Activated CD4-positive, alpha-beta T cell treated with anti-CD3 and anti-CD28 coated beads for 36 hours (primary cell): ENCODE results near the gene ZNF620. TPM values are rescaled to one million over a fixed set of nuclear protein-coding genes. Genes with fewer than 3 reads are reported as not detected.

Source experiments
- ATAC-seq: fragments of 200-7000 bp; cut with Tn5 transposase; one replicate; pipeline ENCODE4 v1.10.0; 2021; ENCODE audit warnings: mild to moderate bottlenecking, moderate library complexity
- CTCF ChIA-PET: fragments of 350-600 bp; sonication (Branson Sonifier 250); formaldehyde crosslinking; loops from one replicate; lab custom pipeline; 2021; ENCODE audit warnings: antibody characterized with exemption; lab: Charles Lee
- POLR2A ChIA-PET: fragments of 350-600 bp; sonication (Branson Sonifier 250); formaldehyde crosslinking; loops from one replicate; lab custom pipeline; 2021; ENCODE audit warnings: antibody characterized with exemption, inconsistent platforms; lab: Charles Lee
- DNase-seq: peaks from one replicate; pipeline ENCODE4 v3.0.0-alpha.2; 2020
- H3K27ac Mint-ChIP-seq: one replicate; pipeline ENCODE4 v1.8.0; 2021; ENCODE audit warnings: mixed read lengths
- H3K27me3 Mint-ChIP-seq: one replicate; pipeline ENCODE4 v1.8.0; 2021; ENCODE audit warnings: mixed read lengths
- H3K36me3 Mint-ChIP-seq: one replicate; pipeline ENCODE4 v1.8.0; 2021; ENCODE audit warnings: low read depth, mixed read lengths
- H3K4me1 Mint-ChIP-seq: one replicate; pipeline ENCODE4 v1.8.0; 2021; ENCODE audit warnings: mixed read lengths
- H3K4me3 Mint-ChIP-seq: one replicate; pipeline ENCODE4 v1.8.0; 2021; ENCODE audit warnings: mild to moderate bottlenecking, moderate library complexity, mixed read lengths
- H3K9me3 Mint-ChIP-seq: one replicate; pipeline ENCODE4 v1.8.0; 2021; ENCODE audit warnings: low read depth, mixed read lengths
- intact Hi-C, 2 experiments: fragments of 100-400 bp; cut with DNase I in 1 of 2; cut with micrococcal nuclease in 1 of 2; formaldehyde crosslinking; loops; one replicate each; pipeline versions ENCODE4 v1.14.2 to v1.15.1; 2022 to 2024; cut with DNase I, micrococcal nuclease
- total RNA-seq, 2 experiments: library from RNA; stranded (reverse); gene quantifications; one replicate each; pipeline ENCODE4 v1.2.3, GENCODE V29; 2021

Gene ZNF620
- total RNA-seq, 2 experiments from 2014 or later: 3.8 to 3.9 TPM

GRCh38 chr3:40465111-40465407 lies 40.8 kb upstream of the ZNF620 start:
- Mint-ChIP-seq H3K9me3 (no peaks in the 10 kb centered on the region), H3K4me1 (peaks cover 28% of the 10 kb centered on the region), H3K36me3 (peaks cover 56% of the 10 kb centered on the region), H3K27me3 (no peaks in the 10 kb centered on the region), H3K4me3 (no peak overlapping the region), H3K27ac (peak overlapping the region; percentile 44)
- intact Hi-C loops: no loop called here
- CTCF ChIA-PET: interaction anchor here (0.9 kb wide), 1 partner anchor 10 kb away, joined by 3 read pairs; no protein-coding TSS in a partner anchor
- POLR2A ChIA-PET: interaction anchor here (1.0 kb wide), 1 partner anchor 12 kb away, joined by 3 read pairs; the partner anchor contains the start of gene ZNF619
- ATAC-seq (no peak), DNase-seq (no peak)

GRCh38 chr3:40465456-40465855 lies 40.4 kb upstream of the ZNF620 start:
- no peaks in the 10 kb centered on the region for H3K9me3 Mint-ChIP-seq
- no peak for DNase-seq
- intact Hi-C loops: no loop called here
- peak overlapping the region; percentile 44 for H3K27ac Mint-ChIP-seq
- CTCF ChIA-PET: interaction anchor here (0.9 kb wide), 1 partner anchor 10 kb away, joined by 3 read pairs; no protein-coding TSS in a partner anchor
- POLR2A ChIA-PET: interaction anchor here (1.0 kb wide), 1 partner anchor 12 kb away, joined by 3 read pairs; the partner anchor contains the start of gene ZNF619
- ATAC-seq: no peak
- H3K36me3 Mint-ChIP-seq: peaks cover 52% of the 10 kb centered on the region
- H3K4me3 Mint-ChIP-seq: no peak overlapping the region
- H3K27me3 Mint-ChIP-seq: no peaks in the 10 kb centered on the region
- H3K4me1 Mint-ChIP-seq: peaks cover 24% of the 10 kb centered on the region

GRCh38 chr3:40468018-40468417 lies 37.8 kb upstream of the ZNF620 start:
- POLR2A ChIA-PET: no interaction called here
- CTCF ChIA-PET: no interaction called here
- no peak for ATAC-seq

DNA sequence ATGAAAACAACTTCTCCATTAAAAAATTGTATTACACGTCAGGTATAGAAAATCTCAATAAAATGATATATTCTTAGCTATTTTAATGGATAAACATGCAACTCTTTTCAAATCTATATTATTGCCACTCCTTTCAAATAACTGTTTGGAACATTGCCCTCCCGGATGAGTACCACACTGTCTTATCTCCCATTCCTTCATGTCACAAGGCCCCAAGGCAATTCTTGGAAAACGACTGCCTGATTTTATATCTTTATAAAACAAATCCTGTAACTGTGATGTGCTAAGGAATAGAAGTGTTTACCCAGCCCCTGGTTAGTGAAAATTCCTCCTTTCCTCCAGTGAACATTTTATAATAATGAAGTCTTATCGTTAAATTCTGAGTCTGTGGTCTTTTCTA lies 35.1 kb upstream of the ZNF620 start:
- DNase-seq (no peak), ATAC-seq (no peak)
- intact Hi-C loops: no loop called here
- Mint-ChIP-seq H3K36me3 (peaks cover 10% of the 10 kb centered on the region), H3K4me1 (no peaks in the 10 kb centered on the region), H3K9me3 (no peaks in the 10 kb centered on the region), H3K27me3 (no peaks in the 10 kb centered on the region), H3K27ac (no peak overlapping the region), H3K4me3 (no peak overlapping the region)
- CTCF ChIA-PET: interaction anchor here (1.5 to 1.6 kb wide), 2 partner anchors 144 to 279 kb away, joined by 3 to 5 read pairs; no protein-coding TSS in a partner anchor
- POLR2A ChIA-PET: no interaction called here

More at GRCh38 chr3:40468018-40468417, 37.8 kb upstream of the ZNF620 start:
- H3K9me3 Mint-ChIP-seq: no peaks in the 10 kb centered on the region
- DNase-seq: no peak
- H3K4me1 Mint-ChIP-seq: peaks cover 11% of the 10 kb centered on the region
- no peaks in the 10 kb centered on the region for H3K27me3 Mint-ChIP-seq
- H3K36me3 Mint-ChIP-seq: peaks cover 32% of the 10 kb centered on the region
- H3K4me3 Mint-ChIP-seq: no peak overlapping the region
- H3K27ac Mint-ChIP-seq: no peak overlapping the region
- intact Hi-C loops: no loop called here

DNA sequence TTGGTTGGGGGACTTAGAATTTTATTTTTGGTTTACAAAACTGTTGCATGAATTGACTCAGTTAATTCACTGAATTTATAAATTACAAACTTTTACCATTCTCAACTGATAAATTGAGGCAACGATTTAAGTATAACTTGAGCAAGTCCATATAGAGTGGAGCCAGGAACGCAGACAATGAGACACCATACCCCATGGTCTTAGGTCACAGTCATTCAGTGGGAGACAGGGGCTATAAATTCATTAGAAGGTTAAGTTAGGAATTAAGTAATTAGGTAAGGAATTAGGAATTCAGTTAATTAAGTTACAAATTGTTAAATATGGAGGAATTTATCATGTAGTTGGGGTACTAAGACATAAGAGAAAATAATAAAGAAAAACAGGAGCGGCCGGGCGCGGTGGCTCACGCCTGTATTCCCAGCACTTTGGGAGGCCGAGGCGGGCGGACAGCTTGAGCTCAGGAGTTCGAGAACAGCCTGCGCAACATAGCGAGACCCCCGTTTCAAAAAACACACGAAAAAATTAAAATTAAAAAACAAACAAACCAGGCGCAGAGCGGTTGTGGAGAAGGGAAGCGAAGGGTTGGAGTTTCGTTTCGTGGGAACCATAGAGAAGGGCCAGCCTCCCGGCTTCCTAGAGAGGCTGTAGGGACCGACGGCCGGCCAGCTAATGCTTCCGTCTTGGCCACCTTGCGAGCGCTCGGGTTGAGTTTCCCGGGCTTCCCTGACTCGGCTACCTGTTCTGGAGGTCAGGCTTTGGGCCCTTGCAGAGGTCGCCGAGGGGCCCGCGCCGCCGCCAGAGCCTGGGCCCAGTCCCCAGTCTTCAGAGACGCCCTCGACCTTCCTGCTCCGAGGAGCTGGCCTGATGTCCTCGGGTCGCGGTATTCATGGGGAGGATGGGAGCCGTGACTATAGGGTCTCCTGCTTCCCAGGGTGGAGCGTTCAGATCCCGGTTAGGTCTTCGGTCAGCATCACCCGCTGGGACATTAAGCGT lies 29.1 kb upstream of the ZNF620 start, which contains the start of gene ZNF619:
Gene ZNF619 (plus strand): TSS at position 645 of the 993 bp plus-strand sequence. CDS start 858 bp downstream, outside the sequence.
- Mint-ChIP-seq H3K27me3 (no peaks in the 10 kb centered on the region), H3K4me1 (peaks cover 15% of the 10 kb centered on the region), H3K36me3 (peaks cover 7% of the 10 kb centered on the region), H3K9me3 (no peaks in the 10 kb centered on the region), H3K27ac (peak within 1 kb of the TSS; percentile 83), H3K4me3 (peak within 1 kb of the TSS; percentile 80)
- intact Hi-C loops: loop anchor here (1.0 to 5.0 kb wide), 5 partner anchors 19 to 48 kb away; partner anchors contain the start of genes ZNF621 (in 2 of the 2) and RPL14 (in 1 of the 2)
- DNase-seq (peak; percentile 64), ATAC-seq (peak; percentile 79)
- ChIA-PET CTCF (interaction anchor here (0.7 to 1.6 kb wide), 2 partner anchors 24 to 29 kb away, joined by 3 to 4 read pairs; partner anchors contain the start of gene ZNF620), POLR2A (interaction anchor here (0.9 to 1.1 kb wide), 2 partner anchors 11 to 49 kb away, joined by 3 to 4 read pairs; no protein-coding TSS in a partner anchor)

GRCh38 chr3:40477666-40478065 lies 28.2 kb upstream of the ZNF620 start:
- Mint-ChIP-seq H3K27me3 (no peaks in the 10 kb centered on the region), H3K36me3 (peaks cover 13% of the 10 kb centered on the region), H3K9me3 (no peaks in the 10 kb centered on the region), H3K27ac (peak overlapping the region; percentile 83), H3K4me3 (peak overlapping the region; percentile 80), H3K4me1 (peaks cover 20% of the 10 kb centered on the region)
- DNase-seq: no peak
- POLR2A ChIA-PET: interaction anchor here (0.8 to 1.4 kb wide), 4 partner anchors 12 to 48 kb away, joined by 3 to 4 read pairs (median 4); partner anchors contain the start of gene RPL14
- ATAC-seq: no peak
- CTCF ChIA-PET: interaction anchor here (1.0 to 1.6 kb wide), 3 partner anchors 9 to 28 kb away, joined by 3 to 4 read pairs (median 4); partner anchors contain the start of gene ZNF620
- intact Hi-C loops: loop anchor here (1.0 to 5.0 kb wide), 5 partner anchors 20 to 47 kb away; partner anchors contain the start of genes ZNF621 (in 2 of the 2) and RPL14 (in 1 of the 2)

DNA sequence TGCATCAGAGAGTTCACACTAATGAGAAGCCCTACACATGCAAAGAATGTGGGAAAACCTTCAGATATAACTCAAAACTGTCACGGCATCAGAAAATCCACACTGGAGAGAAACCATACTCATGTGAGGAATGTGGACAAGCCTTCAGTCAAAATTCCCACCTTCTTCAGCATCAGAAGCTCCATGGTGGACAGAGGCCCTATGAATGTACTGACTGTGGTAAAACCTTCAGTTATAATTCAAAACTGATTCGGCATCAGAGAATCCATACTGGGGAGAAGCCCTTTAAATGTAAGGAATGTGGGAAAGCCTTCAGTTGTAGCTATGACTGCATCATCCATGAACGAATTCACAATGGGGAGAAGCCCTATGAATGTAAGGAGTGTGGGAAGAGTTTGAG lies 18.7 kb upstream of the ZNF620 start:
- DNase-seq (no peak), ATAC-seq (no peak)
- ChIA-PET POLR2A (no interaction called here), CTCF (no interaction called here)
- Mint-ChIP-seq H3K4me3 (no peak overlapping the region), H3K9me3 (peaks cover 20% of the 10 kb centered on the region), H3K36me3 (peaks cover 41% of the 10 kb centered on the region), H3K4me1 (peaks cover 11% of the 10 kb centered on the region), H3K27me3 (no peaks in the 10 kb centered on the region), H3K27ac (no peak overlapping the region)
- intact Hi-C loops: no loop called here

GRCh38 chr3:40490916-40491315 lies 14.9 kb upstream of the ZNF620 start:
- H3K4me3 Mint-ChIP-seq: no peak overlapping the region
- POLR2A ChIA-PET: no interaction called here
- ATAC-seq: no peak
- no peak for DNase-seq
- intact Hi-C loops: no loop called here
- no peaks in the 10 kb centered on the region for H3K4me1 Mint-ChIP-seq
- no peak overlapping the region for H3K27ac Mint-ChIP-seq
- no peaks in the 10 kb centered on the region for H3K27me3 Mint-ChIP-seq
- peaks cover 28% of the 10 kb centered on the region for H3K36me3 Mint-ChIP-seq
- CTCF ChIA-PET: interaction anchor here (0.5 to 0.8 kb wide), 3 partner anchors 9 to 155 kb away, joined by 3 read pairs; no protein-coding TSS in a partner anchor
- H3K9me3 Mint-ChIP-seq: peaks cover 20% of the 10 kb centered on the region

- H3K4me1 Mint-ChIP-seq: no peaks in the 10 kb centered on the region
- no peaks in the 10 kb centered on the region for H3K9me3 Mint-ChIP-seq
- ATAC-seq (no peak), DNase-seq (no peak)
- no peak overlapping the region for H3K4me3 Mint-ChIP-seq
- ChIA-PET POLR2A (no interaction called here), CTCF (interaction anchor here (2.5 kb wide), 1 partner anchor 13 kb away, joined by 12 read pairs; no protein-coding TSS in a partner anchor)
- no peak overlapping the region for H3K27ac Mint-ChIP-seq
- peaks cover 3% of the 10 kb centered on the region for H3K36me3 Mint-ChIP-seq
- intact Hi-C loops: no loop called here
- no peaks in the 10 kb centered on the region for H3K27me3 Mint-ChIP-seq
Measured at GRCh38 chr3:40494698-40495097, 11.1 kb upstream of the ZNF620 start.

DNA sequence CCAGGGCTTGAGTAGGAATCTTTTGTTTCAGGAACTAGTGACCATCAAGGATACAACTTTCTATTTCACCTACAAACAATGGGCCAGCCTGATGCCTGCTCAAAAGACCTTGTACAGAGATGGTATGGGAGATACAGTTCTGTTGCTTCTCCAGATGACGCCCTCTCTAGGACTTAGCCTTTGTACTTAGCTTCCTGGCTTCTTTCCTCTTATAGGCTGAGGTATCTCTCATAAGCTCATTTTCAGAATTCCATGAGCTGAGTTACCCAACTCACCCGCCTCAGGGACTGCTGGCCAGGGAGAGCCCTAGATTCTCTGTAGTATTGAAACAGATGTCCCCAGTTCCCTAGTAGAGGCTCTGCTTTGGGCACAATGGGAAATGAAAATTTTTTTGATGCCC lies 8.6 kb upstream of the ZNF620 start:
- CTCF ChIA-PET: no interaction called here
- H3K27me3 Mint-ChIP-seq: no peaks in the 10 kb centered on the region
- DNase-seq (no peak), ATAC-seq (no peak)
- no peaks in the 10 kb centered on the region for H3K9me3 Mint-ChIP-seq
- H3K4me1 Mint-ChIP-seq: no peaks in the 10 kb centered on the region
- H3K36me3 Mint-ChIP-seq: no peaks in the 10 kb centered on the region
- H3K4me3 Mint-ChIP-seq: no peak overlapping the region
- H3K27ac Mint-ChIP-seq: no peak overlapping the region
- intact Hi-C loops: no loop called here
- POLR2A ChIA-PET: no interaction called here

GRCh38 chr3:40499952-40500351 lies 5.9 kb upstream of the ZNF620 start:
- ATAC-seq (no peak), DNase-seq (no peak)
- intact Hi-C loops: no loop called here
- Mint-ChIP-seq H3K9me3 (no peaks in the 10 kb centered on the region), H3K4me1 (peaks cover 11% of the 10 kb centered on the region), H3K4me3 (no peak overlapping the region), H3K27ac (no peak overlapping the region), H3K36me3 (no peaks in the 10 kb centered on the region), H3K27me3 (no peaks in the 10 kb centered on the region)
- POLR2A ChIA-PET: interaction anchor here (0.6 kb wide), 1 partner anchor 42 kb away, joined by 3 read pairs; no protein-coding TSS in a partner anchor
- CTCF ChIA-PET: no interaction called here
